GM12878 (cell line): ENCODE results near the gene SLC5A6.

ENCODE experiments used
- EZH2 ChIP-seq: IDR thresholded peaks from 2 replicates; pipeline ENCODE4 v1.6.1; 2012; ENCODE audit warnings: low read depth, mild to moderate bottlenecking, control low read depth, inconsistent platforms, low read length, borderline replicate concordance; ENCODE audit not compliant: control insufficient read depth
- FOS ChIP-seq: IDR thresholded peaks from 3 replicates; pipeline ENCODE4 v1.6.1; 2011; ENCODE audit warnings: borderline replicate concordance; ENCODE audit not compliant: insufficient read length; ENCODE audit errors: extremely low read depth
- FOXM1 ChIP-seq: IDR thresholded peaks from 2 replicates; pipeline ENCODE4 v1.6.1; 2012; ENCODE audit warnings: low read depth, mild to moderate bottlenecking, inconsistent platforms, low read length, moderate library complexity
- GATAD2B ChIP-seq: fragments of 450-650 bp; conservative IDR thresholded peaks from 2 replicates; pipeline ENCODE4 v1.6.1; 2017; ENCODE audit warnings: low read depth, mild to moderate bottlenecking, moderate library complexity
- NBN ChIP-seq: fragments of 450-650 bp; IDR thresholded peaks from 2 replicates; pipeline ENCODE4 v1.6.1; 2016
- PAX5 ChIP-seq: IDR thresholded peaks from 2 replicates; pipeline ENCODE4 v1.6.1; 2011; ENCODE audit warnings: low read depth, low read length, borderline replicate concordance
- POLR2A ChIP-seq: IDR thresholded peaks from 2 replicates; pipeline ENCODE4 v1.6.1; 2011; ENCODE audit warnings: low read depth, mild to moderate bottlenecking, low read length
- POLR2AphosphoS2 ChIP-seq: IDR thresholded peaks from 2 replicates; pipeline ENCODE4 v1.6.1; 2011; ENCODE audit warnings: low read depth, mild to moderate bottlenecking, low read length, improper control_type of control experiment, moderate library complexity
- SUZ12 ChIP-seq: fragments of 200-600 bp; sonication (generic); IDR thresholded peaks from one replicate; pipeline ENCODE4 v1.6.1; 2018; ENCODE audit warnings: antibody characterized with exemption, mild to moderate bottlenecking; ENCODE audit not compliant: unreplicated experiment
- TARDBP ChIP-seq: IDR thresholded peaks from 2 replicates; pipeline ENCODE4 v1.6.1; 2016; ENCODE audit warnings: borderline replicate concordance
- TF ChIP-seq, protein P1 (sequence below), 3 experiments: IDR thresholded peaks in 2 of 3; conservative IDR thresholded peaks in 1 of 3; 2 replicates each; pipeline ENCODE4 v1.5.1; 2011; ENCODE audit warnings: low read depth in 3 of 3, low read length in 3 of 3, mild to moderate bottlenecking in 3 of 3, control low read depth in 2 of 3, moderate library complexity in 2 of 3, inconsistent platforms in 1 of 3, mixed read lengths in 1 of 3; ENCODE audit not compliant: control insufficient read depth in 2 of 3, insufficient read depth in 1 of 3; ENCODE audit errors: extremely low read depth in 1 of 3
- TF ChIP-seq, protein P2 (sequence below): IDR thresholded peaks from 2 replicates; pipeline ENCODE4 v1.6.1; 2012; ENCODE audit warnings: low read length, inconsistent platforms
- TF ChIP-seq, protein P3 (sequence below): IDR thresholded peaks from 2 replicates; pipeline ENCODE4 v1.6.1; 2011; ENCODE audit warnings: low read depth, low read length, improper control_type of control experiment, borderline replicate concordance
- TF ChIP-seq, protein P4 (sequence below): fragments of 450-650 bp; IDR thresholded peaks from 2 replicates; pipeline ENCODE4 v1.6.1; 2018; ENCODE audit warnings: borderline replicate concordance, mild to moderate bottlenecking; ENCODE audit not compliant: partially characterized antibody

DNA sequence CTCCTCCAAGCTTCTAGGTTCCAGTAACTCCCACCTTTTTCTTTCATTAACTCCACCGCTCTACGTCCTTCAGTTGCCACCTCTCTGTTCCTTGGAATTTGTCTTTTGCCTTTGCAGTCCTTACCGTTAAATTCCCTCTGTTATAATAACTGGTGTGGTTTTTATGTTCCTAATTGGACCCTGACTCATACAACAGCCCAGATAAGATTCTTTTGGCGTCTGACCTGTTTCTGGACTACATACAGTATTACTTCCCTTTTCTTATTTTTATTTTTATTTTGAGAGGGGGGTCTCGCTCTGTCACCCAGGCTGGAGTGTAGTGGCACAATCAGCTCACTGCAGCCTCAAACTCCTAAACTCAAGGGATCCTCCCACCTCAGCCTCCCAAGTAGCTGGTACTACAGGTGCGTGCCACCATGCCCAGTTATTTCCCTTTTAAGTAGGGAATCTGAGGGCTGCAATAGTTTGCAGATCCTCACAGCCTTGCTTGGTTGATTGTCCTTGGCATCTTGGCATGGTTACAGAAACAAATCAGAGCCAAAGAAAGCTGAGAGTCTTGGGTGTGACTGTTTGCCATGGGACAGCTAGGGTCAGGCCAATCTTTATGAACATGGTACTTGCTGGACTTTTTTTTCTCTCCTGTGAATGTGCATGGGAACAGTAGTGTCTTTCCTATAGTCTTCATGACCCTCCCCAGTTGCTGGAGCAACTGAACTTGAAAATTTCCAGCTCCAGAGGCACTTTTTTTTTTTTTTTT, 41.3 kb downstream of the SLC5A6 start:
- TF ChIP-seq, protein P1, sequence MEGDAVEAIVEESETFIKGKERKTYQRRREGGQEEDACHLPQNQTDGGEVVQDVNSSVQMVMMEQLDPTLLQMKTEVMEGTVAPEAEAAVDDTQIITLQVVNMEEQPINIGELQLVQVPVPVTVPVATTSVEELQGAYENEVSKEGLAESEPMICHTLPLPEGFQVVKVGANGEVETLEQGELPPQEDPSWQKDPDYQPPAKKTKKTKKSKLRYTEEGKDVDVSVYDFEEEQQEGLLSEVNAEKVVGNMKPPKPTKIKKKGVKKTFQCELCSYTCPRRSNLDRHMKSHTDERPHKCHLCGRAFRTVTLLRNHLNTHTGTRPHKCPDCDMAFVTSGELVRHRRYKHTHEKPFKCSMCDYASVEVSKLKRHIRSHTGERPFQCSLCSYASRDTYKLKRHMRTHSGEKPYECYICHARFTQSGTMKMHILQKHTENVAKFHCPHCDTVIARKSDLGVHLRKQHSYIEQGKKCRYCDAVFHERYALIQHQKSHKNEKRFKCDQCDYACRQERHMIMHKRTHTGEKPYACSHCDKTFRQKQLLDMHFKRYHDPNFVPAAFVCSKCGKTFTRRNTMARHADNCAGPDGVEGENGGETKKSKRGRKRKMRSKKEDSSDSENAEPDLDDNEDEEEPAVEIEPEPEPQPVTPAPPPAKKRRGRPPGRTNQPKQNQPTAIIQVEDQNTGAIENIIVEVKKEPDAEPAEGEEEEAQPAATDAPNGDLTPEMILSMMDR (IDR thresholded peaks at IDR 0.05 in 2 of 3, conservative IDR thresholded peaks at IDR 0.05 in 1 of 3; ENCODE audit: control insufficient read depth in 2 of 3, extremely low read depth in 1 of 3, insufficient read depth in 1 of 3, low read depth in 3 of 3, low read length in 3 of 3): no peak
- TF ChIP-seq POLR2A: no peak
- TF ChIP-seq, protein P2, sequence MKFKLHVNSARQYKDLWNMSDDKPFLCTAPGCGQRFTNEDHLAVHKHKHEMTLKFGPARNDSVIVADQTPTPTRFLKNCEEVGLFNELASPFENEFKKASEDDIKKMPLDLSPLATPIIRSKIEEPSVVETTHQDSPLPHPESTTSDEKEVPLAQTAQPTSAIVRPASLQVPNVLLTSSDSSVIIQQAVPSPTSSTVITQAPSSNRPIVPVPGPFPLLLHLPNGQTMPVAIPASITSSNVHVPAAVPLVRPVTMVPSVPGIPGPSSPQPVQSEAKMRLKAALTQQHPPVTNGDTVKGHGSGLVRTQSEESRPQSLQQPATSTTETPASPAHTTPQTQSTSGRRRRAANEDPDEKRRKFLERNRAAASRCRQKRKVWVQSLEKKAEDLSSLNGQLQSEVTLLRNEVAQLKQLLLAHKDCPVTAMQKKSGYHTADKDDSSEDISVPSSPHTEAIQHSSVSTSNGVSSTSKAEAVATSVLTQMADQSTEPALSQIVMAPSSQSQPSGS: no peak
- no peak for TF ChIP-seq EZH2
- TF ChIP-seq, protein P3, sequence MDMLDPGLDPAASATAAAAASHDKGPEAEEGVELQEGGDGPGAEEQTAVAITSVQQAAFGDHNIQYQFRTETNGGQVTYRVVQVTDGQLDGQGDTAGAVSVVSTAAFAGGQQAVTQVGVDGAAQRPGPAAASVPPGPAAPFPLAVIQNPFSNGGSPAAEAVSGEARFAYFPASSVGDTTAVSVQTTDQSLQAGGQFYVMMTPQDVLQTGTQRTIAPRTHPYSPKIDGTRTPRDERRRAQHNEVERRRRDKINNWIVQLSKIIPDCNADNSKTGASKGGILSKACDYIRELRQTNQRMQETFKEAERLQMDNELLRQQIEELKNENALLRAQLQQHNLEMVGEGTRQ: no peak
- no peak for TF ChIP-seq SUZ12
- TF ChIP-seq, protein P4, sequence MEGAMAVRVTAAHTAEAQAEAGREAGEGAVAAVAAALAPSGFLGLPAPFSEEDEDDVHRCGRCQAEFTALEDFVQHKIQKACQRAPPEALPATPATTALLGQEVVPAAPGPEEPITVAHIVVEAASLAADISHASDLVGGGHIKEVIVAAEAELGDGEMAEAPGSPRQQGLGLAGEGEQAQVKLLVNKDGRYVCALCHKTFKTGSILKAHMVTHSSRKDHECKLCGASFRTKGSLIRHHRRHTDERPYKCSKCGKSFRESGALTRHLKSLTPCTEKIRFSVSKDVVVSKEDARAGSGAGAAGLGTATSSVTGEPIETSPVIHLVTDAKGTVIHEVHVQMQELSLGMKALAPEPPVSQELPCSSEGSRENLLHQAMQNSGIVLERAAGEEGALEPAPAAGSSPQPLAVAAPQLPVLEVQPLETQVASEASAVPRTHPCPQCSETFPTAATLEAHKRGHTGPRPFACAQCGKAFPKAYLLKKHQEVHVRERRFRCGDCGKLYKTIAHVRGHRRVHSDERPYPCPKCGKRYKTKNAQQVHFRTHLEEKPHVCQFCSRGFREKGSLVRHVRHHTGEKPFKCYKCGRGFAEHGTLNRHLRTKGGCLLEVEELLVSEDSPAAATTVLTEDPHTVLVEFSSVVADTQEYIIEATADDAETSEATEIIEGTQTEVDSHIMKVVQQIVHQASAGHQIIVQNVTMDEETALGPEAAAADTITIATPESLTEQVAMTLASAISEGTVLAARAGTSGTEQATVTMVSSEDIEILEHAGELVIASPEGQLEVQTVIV: no peak
- TF ChIP-seq NBN: no peak
- no peak for TF ChIP-seq FOS
- TF ChIP-seq FOXM1: no peak
- no peak for TF ChIP-seq POLR2AphosphoS2
- TF ChIP-seq GATAD2B: no peak
- no peak for TF ChIP-seq TARDBP
- TF ChIP-seq PAX5: no peak
